Mammary epithelial cell (primary cell): ENCODE results near the gene MOGAT3.

ENCODE experiments used
- CTCF ChIP-seq, 2 donors: IDR thresholded peaks in 1 of 2; conservative IDR thresholded peaks in 1 of 2; 2 replicates each; pipeline ENCODE4 v1.5.1; 2011 to 2012; ENCODE audit warnings: inconsistent platforms in 2 of 2, low read length in 2 of 2, mild to moderate bottlenecking in 2 of 2, control low read depth in 1 of 2, low read depth in 1 of 2; ENCODE audit not compliant: insufficient read depth in 1 of 2; ENCODE audit errors: extremely low read depth in 1 of 2
- EZH2 ChIP-seq: IDR thresholded peaks from 2 replicates; pipeline ENCODE4 v1.6.1; 2012; ENCODE audit warnings: low read length, inconsistent platforms, borderline replicate concordance

- TF ChIP-seq CTCF (conservative IDR thresholded peaks at IDR 0.05 in 1 of 2, IDR thresholded peaks at IDR 0.05 in 1 of 2; ENCODE audit: extremely low read depth in 1 of 2, insufficient read depth in 1 of 2, low read depth in 1 of 2, low read length in 2 of 2), result no peak
- no peak for TF ChIP-seq EZH2
These were observed 47.4 kb upstream of the MOGAT3 start for GRCh38 chr7:101248276-101248675.
